K562 (cell line): ENCODE data around the gene IQGAP3. TPM values are rescaled to one million over a fixed set of nuclear protein-coding genes. Genes with fewer than 3 reads are reported as not detected.

ENCODE experiments used
- BACH1 ChIP-seq: fragments of 200-800 bp; sonication (Bioruptor generic); IDR thresholded peaks from 2 replicates; pipeline ENCODE4 v1.6.1; 2016; ENCODE audit warnings: missing genetic modification characterization, missing compliant biosample characterization
- HEY1 ChIP-seq: fragments of 250-450 bp; sonication (Bioruptor Pico); IDR thresholded peaks from 2 replicates; pipeline ENCODE4 v1.5.0; 2020; ENCODE audit warnings: mild to moderate bottlenecking, moderate library complexity, borderline replicate concordance
- NR2C2 ChIP-seq, 2 experiments: fragments of 200-800 bp in 1 of 2; sonication (Bioruptor generic) in 1 of 2; sonication (generic) in 1 of 2; formaldehyde crosslinking in 1 of 2; IDR thresholded peaks; 2 replicates each; pipeline versions ENCODE4 v1.6.1 to v1.8.0; 2016 to 2022; ENCODE audit warnings: mild to moderate bottlenecking in 1 of 2, missing compliant biosample characterization in 1 of 2, missing genetic modification characterization in 1 of 2, missing genetic modification reagents in 1 of 2
- PML ChIP-seq: IDR thresholded peaks from 2 replicates; pipeline ENCODE4 v1.6.1; 2012; ENCODE audit warnings: low read length, inconsistent platforms
- RAD51 ChIP-seq: fragments of 450-650 bp; IDR thresholded peaks from 2 replicates; pipeline ENCODE4 v1.7.1; 2016; ENCODE audit warnings: low read depth, mild to moderate bottlenecking, borderline replicate concordance
- STAT5A ChIP-seq: IDR thresholded peaks from 2 replicates; pipeline ENCODE4 v1.6.1; 2012; ENCODE audit warnings: low read length, inconsistent platforms, borderline replicate concordance
- TOE1 ChIP-seq, 2 experiments: fragments of 450-650 bp in 1 of 2; sonication (generic) in 1 of 2; formaldehyde crosslinking in 1 of 2; IDR thresholded peaks; 2 replicates each; pipeline versions ENCODE4 v1.7.1 to v1.8.0; 2016 to 2022; ENCODE audit warnings: borderline replicate concordance in 2 of 2, mild to moderate bottlenecking in 2 of 2, antibody characterized with exemption in 1 of 2, inconsistent platforms in 1 of 2, low read depth in 1 of 2, missing genetic modification reagents in 1 of 2, moderate library complexity in 1 of 2
- ZBTB17 ChIP-seq: fragments of 450-650 bp; formaldehyde crosslinking; IDR thresholded peaks from 2 replicates; pipeline ENCODE4 v1.4.0; 2020; ENCODE audit warnings: mild to moderate bottlenecking
- ZNF263 ChIP-seq: sonication (generic); formaldehyde crosslinking; IDR thresholded peaks from 2 replicates; pipeline ENCODE4 v1.8.0; 2022; ENCODE audit warnings: mild to moderate bottlenecking, missing genetic modification reagents, borderline replicate concordance
- ZNF561 ChIP-seq: fragments of 450-650 bp; formaldehyde crosslinking; conservative IDR thresholded peaks from 2 replicates; pipeline ENCODE4 v1.4.0; 2020; ENCODE audit warnings: mild to moderate bottlenecking, moderate library complexity
- polyA plus RNA-seq, 8 experiments: library from polyadenylated mRNA; depleted of rRNA in 4 of 8; stranded (reverse) in 5 of 8; unstranded in 3 of 8; fragments of >200 nt; fragmentation: Nextera tagmentation in 2 of 8; fragmentation: Illumina TruSeq in 1 of 8; extraction: Ambion mirVana in 2 of 8; extraction: Trizol in 1 of 8; gene quantifications; 2 replicates each; pipeline versions ENCODE4 v1.2.1 to v1.2.3, GENCODE V29; 2011 to 2014; ENCODE audit warnings: inconsistent platforms in 1 of 8, missing spikeins in 1 of 8
- total RNA-seq, 7 experiments: library from RNA; depleted of rRNA in 6 of 7; stranded (reverse); fragments of >200 nt in 6 of 7; fragmentation: Illumina TruSeq in 2 of 7; extraction: Trizol in 2 of 7; gene quantifications; 2 replicates each; pipeline versions ENCODE4 v1.2.1 to v1.2.3, GENCODE V29; 2011 to 2021; ENCODE audit warnings: low replicate concordance in 1 of 7
- TF ChIP-seq, protein P1 (sequence below): fragments of 450-650 bp; IDR thresholded peaks from 2 replicates; pipeline ENCODE4 v1.6.1; 2016; ENCODE audit warnings: mild to moderate bottlenecking, moderate library complexity

The IQGAP3 gene
- total and polyA plus RNA-seq, 9 of the 15 experiments (the other 6 are each of a cell fraction or from before 2014, with no cell fraction given), result 1.4 to 16.6 (median 11.9) TPM

DNA sequence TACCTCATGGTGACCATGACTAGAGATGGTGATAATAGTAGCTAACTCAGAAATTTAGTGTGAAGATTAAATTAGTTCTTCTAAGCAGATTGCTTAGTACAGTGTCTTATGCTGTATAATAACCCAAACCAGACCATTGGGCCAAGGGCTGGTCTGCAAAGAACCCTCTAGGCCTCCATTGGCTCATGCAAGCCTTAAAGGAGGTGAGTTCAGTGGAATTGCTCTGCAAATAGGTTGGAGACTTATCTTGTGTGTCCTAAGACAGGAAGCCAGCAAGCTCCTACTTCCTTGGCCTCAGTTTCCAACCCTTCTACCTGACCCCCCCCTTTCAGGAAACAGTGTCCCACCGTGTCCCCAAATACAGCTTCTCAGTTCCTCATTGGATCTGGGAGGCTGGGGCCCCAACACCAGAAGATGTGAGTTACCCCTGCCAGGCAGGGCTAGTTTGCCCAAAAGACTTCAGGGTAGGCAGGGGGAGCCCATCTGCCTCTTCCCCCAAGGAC lies 69.9 kb downstream of the IQGAP3 start (continued):
- TF ChIP-seq, protein P1, sequence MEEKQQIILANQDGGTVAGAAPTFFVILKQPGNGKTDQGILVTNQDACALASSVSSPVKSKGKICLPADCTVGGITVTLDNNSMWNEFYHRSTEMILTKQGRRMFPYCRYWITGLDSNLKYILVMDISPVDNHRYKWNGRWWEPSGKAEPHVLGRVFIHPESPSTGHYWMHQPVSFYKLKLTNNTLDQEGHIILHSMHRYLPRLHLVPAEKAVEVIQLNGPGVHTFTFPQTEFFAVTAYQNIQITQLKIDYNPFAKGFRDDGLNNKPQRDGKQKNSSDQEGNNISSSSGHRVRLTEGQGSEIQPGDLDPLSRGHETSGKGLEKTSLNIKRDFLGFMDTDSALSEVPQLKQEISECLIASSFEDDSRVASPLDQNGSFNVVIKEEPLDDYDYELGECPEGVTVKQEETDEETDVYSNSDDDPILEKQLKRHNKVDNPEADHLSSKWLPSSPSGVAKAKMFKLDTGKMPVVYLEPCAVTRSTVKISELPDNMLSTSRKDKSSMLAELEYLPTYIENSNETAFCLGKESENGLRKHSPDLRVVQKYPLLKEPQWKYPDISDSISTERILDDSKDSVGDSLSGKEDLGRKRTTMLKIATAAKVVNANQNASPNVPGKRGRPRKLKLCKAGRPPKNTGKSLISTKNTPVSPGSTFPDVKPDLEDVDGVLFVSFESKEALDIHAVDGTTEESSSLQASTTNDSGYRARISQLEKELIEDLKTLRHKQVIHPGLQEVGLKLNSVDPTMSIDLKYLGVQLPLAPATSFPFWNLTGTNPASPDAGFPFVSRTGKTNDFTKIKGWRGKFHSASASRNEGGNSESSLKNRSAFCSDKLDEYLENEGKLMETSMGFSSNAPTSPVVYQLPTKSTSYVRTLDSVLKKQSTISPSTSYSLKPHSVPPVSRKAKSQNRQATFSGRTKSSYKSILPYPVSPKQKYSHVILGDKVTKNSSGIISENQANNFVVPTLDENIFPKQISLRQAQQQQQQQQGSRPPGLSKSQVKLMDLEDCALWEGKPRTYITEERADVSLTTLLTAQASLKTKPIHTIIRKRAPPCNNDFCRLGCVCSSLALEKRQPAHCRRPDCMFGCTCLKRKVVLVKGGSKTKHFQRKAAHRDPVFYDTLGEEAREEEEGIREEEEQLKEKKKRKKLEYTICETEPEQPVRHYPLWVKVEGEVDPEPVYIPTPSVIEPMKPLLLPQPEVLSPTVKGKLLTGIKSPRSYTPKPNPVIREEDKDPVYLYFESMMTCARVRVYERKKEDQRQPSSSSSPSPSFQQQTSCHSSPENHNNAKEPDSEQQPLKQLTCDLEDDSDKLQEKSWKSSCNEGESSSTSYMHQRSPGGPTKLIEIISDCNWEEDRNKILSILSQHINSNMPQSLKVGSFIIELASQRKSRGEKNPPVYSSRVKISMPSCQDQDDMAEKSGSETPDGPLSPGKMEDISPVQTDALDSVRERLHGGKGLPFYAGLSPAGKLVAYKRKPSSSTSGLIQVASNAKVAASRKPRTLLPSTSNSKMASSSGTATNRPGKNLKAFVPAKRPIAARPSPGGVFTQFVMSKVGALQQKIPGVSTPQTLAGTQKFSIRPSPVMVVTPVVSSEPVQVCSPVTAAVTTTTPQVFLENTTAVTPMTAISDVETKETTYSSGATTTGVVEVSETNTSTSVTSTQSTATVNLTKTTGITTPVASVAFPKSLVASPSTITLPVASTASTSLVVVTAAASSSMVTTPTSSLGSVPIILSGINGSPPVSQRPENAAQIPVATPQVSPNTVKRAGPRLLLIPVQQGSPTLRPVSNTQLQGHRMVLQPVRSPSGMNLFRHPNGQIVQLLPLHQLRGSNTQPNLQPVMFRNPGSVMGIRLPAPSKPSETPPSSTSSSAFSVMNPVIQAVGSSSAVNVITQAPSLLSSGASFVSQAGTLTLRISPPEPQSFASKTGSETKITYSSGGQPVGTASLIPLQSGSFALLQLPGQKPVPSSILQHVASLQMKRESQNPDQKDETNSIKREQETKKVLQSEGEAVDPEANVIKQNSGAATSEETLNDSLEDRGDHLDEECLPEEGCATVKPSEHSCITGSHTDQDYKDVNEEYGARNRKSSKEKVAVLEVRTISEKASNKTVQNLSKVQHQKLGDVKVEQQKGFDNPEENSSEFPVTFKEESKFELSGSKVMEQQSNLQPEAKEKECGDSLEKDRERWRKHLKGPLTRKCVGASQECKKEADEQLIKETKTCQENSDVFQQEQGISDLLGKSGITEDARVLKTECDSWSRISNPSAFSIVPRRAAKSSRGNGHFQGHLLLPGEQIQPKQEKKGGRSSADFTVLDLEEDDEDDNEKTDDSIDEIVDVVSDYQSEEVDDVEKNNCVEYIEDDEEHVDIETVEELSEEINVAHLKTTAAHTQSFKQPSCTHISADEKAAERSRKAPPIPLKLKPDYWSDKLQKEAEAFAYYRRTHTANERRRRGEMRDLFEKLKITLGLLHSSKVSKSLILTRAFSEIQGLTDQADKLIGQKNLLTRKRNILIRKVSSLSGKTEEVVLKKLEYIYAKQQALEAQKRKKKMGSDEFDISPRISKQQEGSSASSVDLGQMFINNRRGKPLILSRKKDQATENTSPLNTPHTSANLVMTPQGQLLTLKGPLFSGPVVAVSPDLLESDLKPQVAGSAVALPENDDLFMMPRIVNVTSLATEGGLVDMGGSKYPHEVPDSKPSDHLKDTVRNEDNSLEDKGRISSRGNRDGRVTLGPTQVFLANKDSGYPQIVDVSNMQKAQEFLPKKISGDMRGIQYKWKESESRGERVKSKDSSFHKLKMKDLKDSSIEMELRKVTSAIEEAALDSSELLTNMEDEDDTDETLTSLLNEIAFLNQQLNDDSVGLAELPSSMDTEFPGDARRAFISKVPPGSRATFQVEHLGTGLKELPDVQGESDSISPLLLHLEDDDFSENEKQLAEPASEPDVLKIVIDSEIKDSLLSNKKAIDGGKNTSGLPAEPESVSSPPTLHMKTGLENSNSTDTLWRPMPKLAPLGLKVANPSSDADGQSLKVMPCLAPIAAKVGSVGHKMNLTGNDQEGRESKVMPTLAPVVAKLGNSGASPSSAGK, result 0 out of 2 replicates have a peak, but pooled peaks have one; percentile 4
- TF ChIP-seq HEY1 (CRISPR knock-in tag) (no peak), ZNF561 (no peak), TOE1 (IDR thresholded peaks at IDR 0.05; ENCODE audit: borderline replicate concordance) (no peak), TOE1 (CRISPR knock-in tag; IDR thresholded peaks at IDR 0.05; ENCODE audit: borderline replicate concordance, low read depth) (no peak), BACH1 (tag) (peak; percentile 64; the same call in 1 of the 2 replicates), PML (no peak), NR2C2 (CRISPR knock-in tag; IDR thresholded peaks at IDR 0.05) (no peak), NR2C2 (tag; IDR thresholded peaks at IDR 0.05) (no peak), ZNF263 (CRISPR knock-in tag) (no peak), RAD51 (no peak), STAT5A (no peak), ZBTB17 (CRISPR knock-in tag) (0 out of 2 replicates have a peak, but pooled peaks have one; percentile 78)
